SK-N-SH (cell line): Measurements from ENCODE around the gene NOXA1. TPM values are rescaled to one million over a fixed set of nuclear protein-coding genes. Genes with fewer than 3 reads are reported as not detected.

Source experiments
- CTCF ChIA-PET: fragments of 300-600, 350-600 bp; formaldehyde crosslinking; extraction: SDS; loops from one replicate; lab custom pipeline; 2021; lab: Yijun Ruan, JAX
- POLR2A ChIA-PET: fragments of 350-600 bp; sonication (Branson Sonifier 250); formaldehyde crosslinking; extraction: SDS; loops from one replicate; lab custom pipeline; 2020; ENCODE audit warnings: antibody characterized with exemption, inconsistent platforms; lab: Yijun Ruan, JAX
- DNase-seq: peaks from one replicate; pipeline ENCODE4 v3.0.0; 2012
- H2AFZ ChIP-seq: fragments of 200-600 bp; sonication (generic); 2 replicates; pipeline ENCODE4 v1.8.1; 2016; ENCODE audit warnings: antibody characterized with exemption, mild to moderate bottlenecking, low read depth
- H3F3A ChIP-seq: fragments of 200-600 bp; sonication (generic); replicated peaks from 2 replicates; pipeline ENCODE3; 2016; ENCODE audit warnings: antibody characterized with exemption, mild to moderate bottlenecking; ENCODE audit not compliant: insufficient read depth
- H3K27ac ChIP-seq, 2 experiments: fragments of 200-500 bp in 1 of 2; fragments of 200-600 bp in 1 of 2; sonication (Bioruptor generic) in 1 of 2; sonication (generic), shearing (Covaris generic) in 1 of 2; 2 replicates each; pipeline versions ENCODE4 v1.5.1 to v1.6.1; 2014 to 2016; ENCODE audit warnings: low read depth in 2 of 2, inconsistent platforms in 1 of 2, low read length in 1 of 2, mild to moderate bottlenecking in 1 of 2, mixed read lengths in 1 of 2
- H3K27me3 ChIP-seq: fragments of 200-600 bp; sonication (generic), shearing (Covaris generic); 2 replicates; pipeline ENCODE4 v1.6.1; 2016; ENCODE audit warnings: mixed run types; ENCODE audit not compliant: insufficient read depth
- H3K36me3 ChIP-seq, 2 experiments: fragments of 200-500 bp in 1 of 2; fragments of 200-600 bp in 1 of 2; sonication (Bioruptor generic) in 1 of 2; sonication (generic) in 1 of 2; replicated peaks in 1 of 2; 2 replicates each; pipeline versions ENCODE3 to v1.5.1; 2014 to 2016; ENCODE audit warnings: low read length in 1 of 2, mild to moderate bottlenecking in 1 of 2; ENCODE audit not compliant: insufficient read depth in 2 of 2, control insufficient read depth in 1 of 2
- H3K4me1 ChIP-seq, 2 experiments: fragments of 200-500 bp in 1 of 2; fragments of 200-600 bp in 1 of 2; sonication (Bioruptor generic) in 1 of 2; sonication (generic), shearing (Covaris generic) in 1 of 2; 2 replicates each; pipeline versions ENCODE4 v1.5.1 to v1.6.1; 2014 to 2016; ENCODE audit warnings: low read depth in 1 of 2, low read length in 1 of 2, mixed run types in 1 of 2; ENCODE audit not compliant: insufficient read depth in 2 of 2, control insufficient read depth in 1 of 2
- H3K4me2 ChIP-seq: fragments of 200-600 bp; sonication (generic), shearing (Covaris generic); 2 replicates; pipeline ENCODE4 v1.6.1; 2017; ENCODE audit warnings: mixed run types
- H3K4me3 ChIP-seq, 2 experiments: fragments of 200-500 bp in 1 of 2; fragments of 200-600 bp in 1 of 2; sonication (Bioruptor generic) in 1 of 2; sonication (generic), shearing (Covaris generic) in 1 of 2; 2 replicates each; pipeline versions ENCODE4 v1.5.1 to v1.8.1; 2014 to 2016; ENCODE audit warnings: low read depth in 2 of 2, inconsistent platforms in 1 of 2, low read length in 1 of 2, mild to moderate bottlenecking in 1 of 2, mixed read lengths in 1 of 2, moderate library complexity in 1 of 2
- H3K79me2 ChIP-seq: fragments of 200-600 bp; sonication (generic); 2 replicates; pipeline ENCODE4 v1.8.1; 2017; ENCODE audit warnings: mild to moderate bottlenecking; ENCODE audit not compliant: insufficient read depth
- H3K9ac ChIP-seq: fragments of 200-600 bp; sonication (generic); 2 replicates; pipeline ENCODE4 v1.6.1; 2017; ENCODE audit warnings: mixed run types
- H3K9me2 ChIP-seq: fragments of 200-600 bp; sonication (generic); 2 replicates; pipeline ENCODE4 v1.6.1; 2017; ENCODE audit warnings: mixed run types
- H3K9me3 ChIP-seq: fragments of 200-600 bp; sonication (generic); 2 replicates; pipeline ENCODE4 v1.6.1; 2017; ENCODE audit warnings: mixed run types, mild to moderate bottlenecking, moderate library complexity
- H4K20me1 ChIP-seq: fragments of 200-600 bp; sonication (generic); 2 replicates; pipeline ENCODE4 v1.6.1; 2017; ENCODE audit warnings: mild to moderate bottlenecking, mixed run types; ENCODE audit not compliant: insufficient read depth
- CTCF ChIP-seq: fragments of 200-600 bp; sonication (generic); IDR thresholded peaks from 2 replicates; pipeline ENCODE4 v1.6.1; 2017; ENCODE audit warnings: antibody characterized with exemption, mild to moderate bottlenecking, moderate library complexity
- ELF1 ChIP-seq: IDR thresholded peaks from 2 replicates; pipeline ENCODE4 v1.4.0; 2012
- EP300 ChIP-seq, 2 experiments: IDR thresholded peaks; 2 replicates each; pipeline versions ENCODE4 v1.4.0 to v1.6.1; 2012; ENCODE audit warnings: borderline replicate concordance in 1 of 2, low read depth in 1 of 2, low read length in 1 of 2
- FOSL2 ChIP-seq: IDR thresholded peaks from 2 replicates; pipeline ENCODE4 v1.4.0; 2012; ENCODE audit warnings: low read depth, mild to moderate bottlenecking, moderate library complexity, borderline replicate concordance
- FOXJ3 ChIP-seq: sonication (generic); formaldehyde crosslinking; IDR thresholded peaks from 2 replicates; pipeline ENCODE4 v1.5.1; 2020; ENCODE audit warnings: mild to moderate bottlenecking, missing genetic modification reagents
- FOXM1 ChIP-seq: IDR thresholded peaks from 2 replicates; pipeline ENCODE4 v1.4.0; 2012; ENCODE audit warnings: low read depth, mild to moderate bottlenecking
- IRF3 ChIP-seq: fragments of 150-350 bp; IDR thresholded peaks from 2 replicates; pipeline ENCODE4 v1.6.1; 2016; ENCODE audit warnings: mild to moderate bottlenecking, low read depth, low read length
- JUND ChIP-seq: IDR thresholded peaks from 2 replicates; pipeline ENCODE4 v1.4.0; 2012
- MEF2A ChIP-seq: IDR thresholded peaks from 2 replicates; pipeline ENCODE4 v1.4.0; 2012; ENCODE audit warnings: low read depth, borderline replicate concordance
- NFIC ChIP-seq: IDR thresholded peaks from 2 replicates; pipeline ENCODE4 v1.4.0; 2012; ENCODE audit warnings: borderline replicate concordance
- PBX3 ChIP-seq: IDR thresholded peaks from 2 replicates; pipeline ENCODE4; 2012
- POLR2AphosphoS5 ChIP-seq: IDR thresholded peaks from 2 replicates; pipeline ENCODE4 v1.6.1; 2012; ENCODE audit warnings: low read depth, low read length
- RAD21 ChIP-seq: IDR thresholded peaks from 2 replicates; pipeline ENCODE4 v1.6.1; 2012; ENCODE audit warnings: mild to moderate bottlenecking, low read length
- REST ChIP-seq: IDR thresholded peaks from 2 replicates; pipeline ENCODE4 v1.6.1; 2012; ENCODE audit warnings: mild to moderate bottlenecking, low read depth, low read length, moderate library complexity
- SMC3 ChIP-seq: IDR thresholded peaks from 2 replicates; pipeline ENCODE4 v1.6.1; 2012; ENCODE audit warnings: low read depth, low read length, improper control_type of control experiment
- TAF1 ChIP-seq: IDR thresholded peaks from 2 replicates; pipeline ENCODE4 v1.6.1; 2012; ENCODE audit warnings: low read depth, mild to moderate bottlenecking, low read length, moderate library complexity, borderline replicate concordance
- TCF12 ChIP-seq: IDR thresholded peaks from 2 replicates; pipeline ENCODE4 v1.4.0; 2012
- TEAD4 ChIP-seq: IDR thresholded peaks from 2 replicates; pipeline ENCODE4 v1.4.0; 2012; ENCODE audit warnings: mild to moderate bottlenecking, borderline replicate concordance; ENCODE audit not compliant: insufficient read depth
- USF2 ChIP-seq: fragments of 150-350 bp; IDR thresholded peaks from 2 replicates; pipeline ENCODE4 v1.6.1; 2017; ENCODE audit warnings: antibody characterized with exemption, low read length, low read depth, borderline replicate concordance
- ZBTB33 ChIP-seq: IDR thresholded peaks from 2 replicates; pipeline ENCODE4 v1.4.0; 2012; ENCODE audit warnings: low read depth, borderline replicate concordance
- WGBS: methylation state at CpG from one replicate; pipeline ENCODE4 v1.1.6; 2017; ENCODE audit warnings: low lambda C conversion rate; 5-methylcytosine and 5-hydroxymethylcytosine counted together
- polyA plus RNA-seq, 3 experiments: library from polyadenylated mRNA; depleted of rRNA; stranded (reverse); fragments of >200 nt; gene quantifications; 2 replicates each; pipeline ENCODE4 v1.2.3, GENCODE V29; 2012

Gene NOXA1
- polyA plus RNA-seq, 1 of the 3 experiments (the other 2 are of a cell fraction), result 0.39 TPM

- Histone ChIP-seq H3K79me2 (no peaks in the 10 kb centered on the region), H3K36me3 (no peaks in the 10 kb centered on the region), H3K9me2 (no peaks in the 10 kb centered on the region), H3K4me2 (no peak overlapping the region), H3K27me3 (no peaks in the 10 kb centered on the region), H3K9me3 (no peaks in the 10 kb centered on the region), H3K4me3 (no peak overlapping the region), H4K20me1 (no peaks in the 10 kb centered on the region), H3K27ac (no peak overlapping the region), H3F3A (peaks cover 6% of the 10 kb centered on the region), H2AFZ (no peak overlapping the region), H3K4me1 (peaks cover 0 to 23% of the 10 kb centered on the region in 2 experiments; a peak in 1 of 4 replicates), H3K9ac (no peak overlapping the region)
- POLR2A ChIA-PET, result no interaction called here
- CTCF ChIA-PET, result interaction anchor here (0.8 to 7.0 kb wide), 2 partner anchors 13 to 17 kb away, joined by 3 to 25 read pairs; no protein-coding TSS in a partner anchor
- 82% methylated on average over 6 of the region's 6 CpGs for WGBS
- no peak for DNase-seq
- no peak for TF ChIP-seq NFIC
- no peak for TF ChIP-seq PBX3
- TF ChIP-seq USF2, result no peak
- no peak for TF ChIP-seq FOSL2
- TF ChIP-seq FOXJ3 (CRISPR knock-in tag), result no peak
- TF ChIP-seq CTCF, result no peak; the same call in 1 of the 2 replicates
- TF ChIP-seq REST, result no peak
- no peak for TF ChIP-seq TEAD4
- TF ChIP-seq IRF3, result no peak
- no peak for TF ChIP-seq FOXM1
- no peak for TF ChIP-seq SMC3
- TF ChIP-seq ZBTB33, result no peak
- TF ChIP-seq ELF1, result no peak
- no peak for TF ChIP-seq JUND
- TF ChIP-seq POLR2AphosphoS5, result no peak
- TF ChIP-seq EP300 (IDR thresholded peaks at IDR 0.05; ENCODE audit: borderline replicate concordance in 1 of 2, low read depth in 1 of 2, low read length in 1 of 2), result no peak
- TF ChIP-seq TCF12, result no peak
- TF ChIP-seq RAD21, result no peak
- TF ChIP-seq TAF1, result no peak
- no peak for TF ChIP-seq MEF2A
These were observed 5.1 kb downstream of the NOXA1 start for GRCh38 chr9:137428311-137428630.
